Cerebellar nuclear complex (tissue), 1 donor: ENCODE measurements around the gene CBLL1.

ENCODE experiments used
- DNase-seq, 2 experiments: peaks; one replicate each; lab custom pipeline; 2025; lab: John Stamatoyannopoulos, UW

The CBLL1 gene

DNA sequence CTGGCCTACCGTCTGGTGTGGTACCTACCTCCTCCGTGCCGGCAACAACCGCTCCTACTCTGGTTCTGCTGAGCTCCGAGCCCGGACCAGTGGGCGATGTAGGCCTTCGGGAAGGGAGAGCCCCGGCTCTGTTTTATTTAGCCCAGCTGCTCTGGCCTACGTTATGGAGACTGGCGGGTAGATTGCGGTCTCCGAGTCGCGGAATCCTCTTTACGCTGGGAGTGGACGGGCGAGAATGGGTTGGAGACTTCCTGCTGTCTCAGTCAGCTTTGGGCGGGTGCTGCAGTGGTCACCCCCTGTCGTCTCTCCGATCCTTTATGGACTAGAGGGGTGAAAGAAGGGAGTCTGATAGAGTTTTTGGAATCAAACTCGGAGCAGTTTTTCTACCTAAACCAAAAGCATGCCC lies 406 bp downstream of the CBLL1 start:
- no peak for DNase-seq

DNA sequence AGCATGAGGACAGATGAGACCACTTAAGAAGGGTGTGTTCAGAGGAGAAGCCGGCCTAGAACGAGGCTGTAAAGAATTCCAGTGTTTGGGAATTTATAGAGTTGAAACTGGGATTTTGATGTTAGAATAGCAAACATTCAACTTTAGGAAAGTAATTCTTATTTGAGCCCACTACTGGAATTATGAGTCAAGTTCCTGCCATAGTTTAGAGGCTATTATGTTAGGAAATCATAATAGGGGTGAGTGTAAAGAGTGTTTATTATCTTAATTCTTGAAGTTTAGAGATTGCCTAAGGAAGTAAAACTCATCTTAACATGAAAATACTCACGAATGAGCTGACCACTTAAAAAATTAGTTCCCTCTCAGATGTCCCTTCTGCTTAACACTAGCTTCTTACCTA lies 2.1 kb downstream of the CBLL1 start:
- DNase-seq: no peak

- no peak for DNase-seq
Measured at GRCh38 chr7:107751113-107751512, 7.2 kb downstream of the CBLL1 start.

DNA sequence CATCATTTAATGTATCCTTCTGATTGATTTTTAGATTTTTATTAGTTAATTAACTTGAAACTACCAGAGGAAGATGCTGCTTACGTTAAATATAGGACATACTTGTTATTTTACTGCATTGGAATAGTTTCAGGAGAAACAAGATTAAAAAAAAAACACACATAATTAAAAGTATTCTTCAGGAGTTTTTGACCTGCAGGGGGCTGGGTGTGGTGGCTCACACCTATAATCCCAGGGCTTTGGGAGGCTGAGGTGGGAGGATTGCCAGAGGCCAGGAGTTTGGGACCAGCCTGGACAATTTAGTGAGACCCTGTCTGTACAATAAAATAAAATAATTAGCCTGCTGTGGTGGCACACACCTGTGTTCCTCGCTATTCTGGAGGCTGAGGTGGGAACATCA lies 10.7 kb downstream of the CBLL1 start:
- no peak for DNase-seq

GRCh38 chr7:107758667-107759066 lies 14.7 kb downstream of the CBLL1 start:
- DNase-seq: no peak

DNA sequence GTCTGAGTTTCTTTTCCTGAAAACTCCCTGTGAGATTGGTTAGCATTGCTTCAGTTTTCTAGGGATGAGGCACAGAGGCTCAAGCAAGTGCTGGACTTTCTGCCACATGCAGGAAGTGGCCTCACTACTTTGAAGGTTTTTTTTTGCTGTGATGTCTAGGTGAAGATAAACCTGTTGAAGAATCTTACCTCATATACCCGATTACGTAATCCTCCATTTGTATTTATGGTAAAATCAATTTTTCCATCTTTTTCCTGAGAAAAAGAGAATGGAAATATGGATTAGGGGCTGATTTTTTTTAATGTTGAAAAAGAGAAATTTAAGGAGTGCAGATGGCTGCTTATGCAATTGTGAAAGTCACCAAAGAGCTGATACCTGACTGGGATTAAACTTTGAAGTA lies 23.4 kb downstream of the CBLL1 start:
- no peak for DNase-seq

DNA sequence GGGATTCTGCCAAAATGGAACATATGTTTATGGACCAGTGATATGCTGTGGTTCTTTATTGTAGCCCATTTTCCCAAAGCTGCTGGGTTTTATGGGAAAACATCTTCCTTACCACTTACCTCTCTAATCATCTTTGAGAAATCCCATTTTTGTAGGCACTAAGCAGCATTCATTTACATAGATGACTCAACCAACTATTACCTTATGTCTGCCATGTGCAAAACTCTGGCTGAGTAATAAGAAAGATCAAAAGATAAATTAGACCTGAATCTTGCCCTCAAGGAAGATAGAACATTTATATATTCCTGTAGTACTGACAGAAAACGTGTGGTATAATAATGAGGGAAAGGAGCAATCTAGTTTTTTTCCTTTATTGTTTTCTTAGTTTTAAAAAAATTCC lies 24.3 kb downstream of the CBLL1 start:
- no peak for DNase-seq

GRCh38 chr7:107773027-107773426 lies 29.1 kb downstream of the CBLL1 start:
- DNase-seq: no peak

DNA sequence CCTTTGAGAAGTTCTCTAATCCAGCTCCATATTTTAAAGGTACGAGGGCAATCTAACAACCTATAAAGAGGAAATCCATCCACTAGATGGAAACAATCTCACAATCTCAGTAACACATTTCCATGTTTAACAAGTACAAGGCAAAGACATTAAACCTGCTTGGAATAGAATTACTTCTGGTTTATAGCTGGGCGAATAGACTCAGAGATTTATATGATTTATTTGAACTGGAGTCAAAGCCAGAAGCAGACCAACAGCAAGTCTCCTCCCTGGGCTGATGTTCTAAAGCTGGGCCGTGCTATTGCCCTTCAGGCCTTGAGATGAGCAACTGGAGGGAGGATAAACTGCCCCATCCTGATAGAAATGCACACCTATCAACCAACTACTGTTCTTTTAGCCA lies 33.8 kb downstream of the CBLL1 start:
- no peak for DNase-seq

GRCh38 chr7:107778283-107778682 lies 34.3 kb downstream of the CBLL1 start:
- no peak for DNase-seq

DNA sequence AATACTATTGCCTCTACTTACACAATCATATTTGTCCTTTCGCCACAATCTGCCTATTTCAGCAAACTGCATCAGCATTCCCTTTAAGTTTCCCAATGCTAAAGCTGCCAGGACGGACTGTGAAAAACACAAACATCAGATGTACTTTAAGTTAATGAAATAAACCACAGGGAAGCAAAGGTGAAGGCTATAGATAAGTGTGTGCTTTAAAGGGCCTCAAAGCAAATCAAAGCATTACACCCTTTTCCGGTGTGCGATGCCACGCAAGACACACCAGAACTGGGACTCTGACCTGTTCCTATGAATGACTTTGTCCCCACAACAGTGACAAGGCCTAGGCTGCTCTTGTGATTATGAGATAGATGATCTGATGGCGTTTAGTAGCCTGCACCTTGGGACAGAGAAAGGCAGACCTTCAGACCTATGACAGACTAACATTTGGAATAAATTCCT lies 35.7 kb downstream of the CBLL1 start:
- DNase-seq: no peak

- DNase-seq: no peak
Measured at GRCh38 chr7:107782374-107782773, 38.4 kb downstream of the CBLL1 start.

DNA sequence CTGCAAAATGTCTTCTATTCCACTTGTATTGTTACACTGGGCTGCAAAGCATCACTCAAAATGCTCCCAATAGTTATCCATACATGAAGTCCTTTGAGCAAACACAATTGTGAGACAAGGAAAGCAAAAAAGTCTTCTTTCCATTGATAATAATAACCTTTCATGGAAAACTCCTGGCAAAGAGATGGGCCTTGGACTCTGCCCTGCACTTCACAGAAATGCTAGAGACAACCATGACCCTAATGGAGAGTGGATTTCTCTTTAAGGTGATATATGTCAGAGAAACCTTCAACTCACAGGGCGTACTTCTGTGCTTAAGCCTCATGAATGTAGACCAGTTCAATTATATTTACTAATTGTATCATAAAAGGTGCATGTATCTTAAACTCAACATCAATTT lies 39.7 kb downstream of the CBLL1 start:
- no peak for DNase-seq

DNA sequence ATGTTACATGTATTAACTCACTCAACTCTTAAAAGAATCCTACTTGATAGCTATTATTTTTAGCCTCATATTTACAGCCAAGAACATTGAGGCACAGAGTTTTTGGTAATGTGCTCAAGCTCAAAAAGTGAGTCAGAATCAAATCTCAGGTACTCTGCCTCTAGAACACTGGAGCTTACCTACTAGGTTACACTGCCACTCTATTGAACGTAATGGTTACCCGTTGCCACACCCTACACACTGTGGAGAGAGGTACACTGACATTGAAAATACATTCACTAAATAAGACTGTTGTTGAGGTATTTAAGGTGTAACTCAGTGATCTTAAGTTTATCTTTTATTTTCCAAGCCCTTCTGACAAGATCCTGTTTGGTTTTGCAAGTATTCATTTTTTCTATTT lies 41.2 kb downstream of the CBLL1 start:
- DNase-seq: no peak

- no peak for DNase-seq
Measured at GRCh38 chr7:107785926-107786325, 42.0 kb downstream of the CBLL1 start.

DNA sequence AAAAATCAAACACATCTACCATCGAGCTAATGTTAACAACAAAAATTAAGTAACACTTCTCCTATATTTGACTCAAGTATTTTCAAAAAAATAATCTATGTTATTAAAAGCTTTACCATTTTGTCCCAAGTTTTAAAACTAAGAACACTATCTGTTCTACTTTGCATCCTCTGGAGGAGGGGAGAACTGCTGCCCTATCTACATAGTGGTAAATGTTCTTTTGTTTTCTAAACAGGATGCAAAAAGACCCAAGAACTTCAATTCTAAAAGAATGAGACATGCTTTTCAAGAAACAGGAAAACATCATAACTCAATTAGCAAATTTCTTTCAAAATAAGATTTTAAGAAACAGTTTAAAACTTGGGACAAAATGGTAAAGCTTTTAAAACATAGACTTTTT lies 44.3 kb downstream of the CBLL1 start:
- no peak for DNase-seq

DNA sequence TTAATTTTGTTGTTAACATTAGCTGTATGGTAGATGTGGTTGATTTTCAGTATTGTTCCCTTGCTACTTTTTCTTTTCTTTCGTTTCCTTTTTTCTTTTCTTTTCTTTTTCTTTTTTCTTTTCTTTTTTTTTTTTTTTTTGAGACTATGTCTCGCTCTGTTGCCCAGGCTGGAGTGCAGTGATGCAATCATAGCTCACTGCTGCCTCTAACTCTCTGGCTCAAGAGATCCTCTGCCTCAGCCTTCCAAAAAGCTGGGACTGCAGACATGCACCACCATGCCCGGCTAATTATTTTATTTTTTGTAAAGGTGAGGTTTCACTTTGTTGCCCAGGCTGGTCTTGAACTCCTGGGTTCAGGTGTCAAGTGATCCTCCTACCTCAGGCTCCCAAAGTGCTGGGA lies 44.7 kb downstream of the CBLL1 start:
- no peak for DNase-seq

DNA sequence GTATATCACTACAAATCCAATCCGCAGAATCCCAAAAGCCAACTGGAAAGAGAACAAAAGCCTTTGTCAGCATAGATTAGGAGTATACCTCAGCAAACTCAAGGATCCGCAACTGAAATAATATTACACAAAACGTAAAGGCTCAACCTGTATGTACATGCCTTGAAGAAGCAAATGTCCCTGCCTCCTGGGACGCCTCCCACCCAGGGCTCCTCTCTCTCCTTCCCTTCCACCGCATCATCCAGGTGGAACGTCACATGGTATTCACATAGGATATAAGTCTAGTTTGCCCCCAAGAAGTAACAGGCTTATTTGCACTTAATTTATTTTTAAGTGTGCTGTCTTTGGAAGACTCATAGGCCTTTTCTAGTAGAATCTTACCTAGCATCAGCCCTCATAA lies 45.7 kb downstream of the CBLL1 start:
- DNase-seq: no peak

GRCh38 chr7:107792364-107792763 lies 48.4 kb downstream of the CBLL1 start:
- no peak for DNase-seq

- no peak for DNase-seq
Measured at GRCh38 chr7:107799647-107800264, 55.8 kb downstream of the CBLL1 start.

GRCh38 chr7:107803009-107803610 lies 59.2 kb downstream of the CBLL1 start, which contains the start of gene SLC26A3:
Gene SLC26A3, minus strand, starts transcription at chr7:107803223. Its CDS starts 8,714 bp downstream, at chr7:107794509.
- no peak for DNase-seq

DNA sequence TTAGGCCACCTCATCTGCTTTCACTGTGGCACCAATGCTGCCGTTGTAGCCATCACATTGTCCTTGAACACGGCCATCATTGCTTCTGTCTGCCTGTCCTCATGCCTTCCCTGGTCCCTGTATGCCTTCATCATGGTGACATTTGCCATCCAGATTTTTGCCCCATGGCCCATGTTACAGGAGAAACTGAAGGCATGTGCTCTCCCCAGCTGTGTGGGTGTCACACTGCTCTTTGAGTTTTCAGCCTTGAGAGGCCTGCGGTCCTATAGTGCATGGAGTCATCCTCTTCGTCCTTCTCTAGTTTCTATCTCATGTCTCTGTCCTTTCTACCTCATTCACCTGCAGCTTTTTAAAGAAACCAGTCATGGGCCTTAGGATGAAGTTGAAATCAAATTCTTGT lies 65.2 kb downstream of the CBLL1 start:
- DNase-seq: no peak

DNA sequence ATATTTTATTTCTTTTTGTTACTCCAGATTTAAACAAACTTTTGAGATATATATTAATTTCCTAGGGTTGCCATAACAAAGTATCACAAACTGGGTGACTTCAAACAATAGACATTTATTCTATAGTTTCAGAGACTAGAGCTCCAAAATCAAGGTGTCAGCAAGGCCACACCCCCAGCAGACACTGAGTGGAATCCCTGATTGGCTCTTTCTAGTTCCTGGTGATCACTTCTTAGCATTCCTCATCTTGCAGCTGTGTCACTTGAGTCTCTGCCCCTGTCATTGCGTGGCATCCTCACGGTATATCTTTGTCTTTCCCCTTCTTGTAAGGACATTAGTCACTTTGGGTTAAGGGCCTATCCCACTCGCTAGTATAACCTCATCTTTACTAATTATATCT lies 66.7 kb downstream of the CBLL1 start:
- DNase-seq: no peak
